ENCODE results near the gene DNAH14.

The DNAH14 gene

DNA sequence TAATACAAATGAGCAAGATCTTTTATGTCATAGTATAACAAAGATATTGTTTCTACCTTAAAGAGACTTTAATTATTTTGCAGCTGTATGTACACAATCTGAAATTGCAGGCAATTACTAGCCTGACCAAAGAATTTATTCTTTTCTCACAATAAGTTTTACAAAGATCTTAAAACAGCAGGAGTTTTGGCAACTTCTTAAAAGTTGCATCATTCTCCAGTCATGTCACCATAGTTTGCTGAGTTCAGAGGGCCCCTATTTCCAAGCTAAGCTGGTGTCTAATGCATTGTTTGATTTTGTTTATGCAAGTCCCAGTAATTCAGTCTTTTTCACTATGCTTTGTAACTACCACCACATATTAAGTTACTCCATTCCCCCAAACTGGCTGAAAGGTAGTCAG is 114.8 kb downstream of the DNAH14 start:
- Histone ChIP-seq H3K36me3 (ENCODE audit: insufficient read depth, low read length) (no peaks in the 10 kb centered on the region), H3K4me1 (ENCODE audit: insufficient read depth, low read length) (no peaks in the 10 kb centered on the region), H3K27me3 (ENCODE audit: insufficient read depth, low read length) (no peaks in the 10 kb centered on the region), H2AFZ (ENCODE audit: low read depth, low read length) (no peak overlapping the region), H3K9me3 (ENCODE audit: low read length) (no peaks in the 10 kb centered on the region), H3K4me3 (ENCODE audit: low read length) (no peak overlapping the region)

DNA sequence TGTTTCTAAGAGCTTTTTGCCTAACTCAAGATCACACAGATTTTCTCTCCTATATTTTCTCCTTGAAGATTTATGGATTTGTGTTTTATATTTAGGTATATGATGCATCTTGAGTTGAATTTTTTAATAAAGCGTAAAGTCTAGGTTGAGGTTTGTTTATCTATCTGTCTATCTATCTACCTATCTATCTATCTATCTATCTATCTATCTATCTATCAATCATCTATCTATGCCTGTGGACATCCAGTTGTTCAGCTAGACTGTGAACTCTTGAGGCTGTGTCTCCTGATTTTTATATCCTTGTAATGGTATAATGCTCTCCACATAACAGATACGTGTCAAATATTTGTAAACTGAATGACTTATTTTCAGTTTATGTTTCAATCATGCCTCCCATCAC is 120.1 kb downstream of the DNAH14 start:
- no peaks in the 10 kb centered on the region for H3K36me3 ChIP-seq (ENCODE audit: insufficient read depth, low read length)
- H3K4me1 ChIP-seq (ENCODE audit: insufficient read depth, low read length): no peaks in the 10 kb centered on the region
- H2AFZ ChIP-seq (ENCODE audit: low read depth, low read length): no peak overlapping the region
- no peaks in the 10 kb centered on the region for H3K9me3 ChIP-seq (ENCODE audit: low read length)
- no peak overlapping the region for H3K4me3 ChIP-seq (ENCODE audit: low read length)
- no peaks in the 10 kb centered on the region for H3K27me3 ChIP-seq (ENCODE audit: insufficient read depth, low read length)

- Histone ChIP-seq H3K36me3 (ENCODE audit: insufficient read depth, low read length) (no peaks in the 10 kb centered on the region), H3K4me3 (ENCODE audit: low read length) (no peak overlapping the region), H2AFZ (ENCODE audit: low read depth, low read length) (no peak overlapping the region), H3K27me3 (ENCODE audit: insufficient read depth, low read length) (no peaks in the 10 kb centered on the region), H3K4me1 (ENCODE audit: insufficient read depth, low read length) (no peaks in the 10 kb centered on the region), H3K9me3 (ENCODE audit: low read length) (no peaks in the 10 kb centered on the region)
Measured at GRCh38 chr1:225063722-225064121, 134.2 kb downstream of the DNAH14 start.

GRCh38 chr1:225070972-225071371 is 141.5 kb downstream of the DNAH14 start:
- no peaks in the 10 kb centered on the region for H3K27me3 ChIP-seq (ENCODE audit: insufficient read depth, low read length)
- H3K4me3 ChIP-seq (ENCODE audit: low read length): no peak overlapping the region
- H3K9me3 ChIP-seq (ENCODE audit: low read length): peaks cover 3% of the 10 kb centered on the region
- H3K36me3 ChIP-seq (ENCODE audit: insufficient read depth, low read length): no peaks in the 10 kb centered on the region
- no peaks in the 10 kb centered on the region for H3K4me1 ChIP-seq (ENCODE audit: insufficient read depth, low read length)
- H2AFZ ChIP-seq (ENCODE audit: low read depth, low read length): no peak overlapping the region

DNA sequence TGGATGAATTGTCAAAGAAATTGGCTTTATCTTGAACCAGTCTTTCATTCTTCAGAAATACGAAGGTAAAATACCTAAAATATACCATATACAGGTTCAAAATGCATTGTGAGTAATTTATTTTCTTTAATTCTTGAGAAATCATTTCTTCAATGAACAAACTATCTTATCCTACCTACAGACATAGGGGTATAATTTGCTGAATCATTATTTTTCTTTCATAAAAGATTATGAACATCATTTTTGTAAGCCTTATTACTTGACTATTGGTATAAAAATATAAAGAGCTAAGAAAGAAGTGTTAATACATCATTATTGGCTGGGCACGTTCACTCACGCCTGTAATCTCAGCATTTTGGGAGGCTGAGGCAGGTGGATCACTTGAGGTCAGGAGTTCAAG is 167.7 kb downstream of the DNAH14 start:
- Histone ChIP-seq H3K27me3 (ENCODE audit: insufficient read depth, low read length) (no peaks in the 10 kb centered on the region), H3K4me1 (ENCODE audit: insufficient read depth, low read length) (no peaks in the 10 kb centered on the region), H2AFZ (ENCODE audit: low read depth, low read length) (no peak overlapping the region), H3K4me3 (ENCODE audit: low read length) (no peak overlapping the region), H3K9me3 (ENCODE audit: low read length) (no peaks in the 10 kb centered on the region), H3K36me3 (ENCODE audit: insufficient read depth, low read length) (no peaks in the 10 kb centered on the region)

DNA sequence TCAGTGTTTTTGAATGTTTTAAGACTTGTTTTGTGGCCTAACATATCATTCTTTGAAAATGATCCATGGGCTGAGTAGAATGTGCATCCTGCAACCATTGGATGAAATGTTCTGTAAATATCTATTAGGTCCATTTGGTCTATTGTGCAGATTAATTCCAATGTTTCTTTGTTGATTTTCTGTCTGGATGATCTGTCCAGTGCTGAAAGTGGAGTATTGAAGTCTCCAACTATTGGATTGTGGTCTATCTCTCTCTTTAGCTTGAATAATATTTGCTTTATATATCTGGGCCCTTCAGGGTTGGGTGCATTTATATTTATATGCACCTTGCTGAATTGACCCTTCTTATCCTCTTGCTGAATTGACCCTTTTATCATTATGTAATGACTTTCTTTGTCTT is 181.5 kb downstream of the DNAH14 start:
- Histone ChIP-seq H2AFZ (ENCODE audit: low read depth, low read length) (no peak overlapping the region), H3K4me1 (ENCODE audit: insufficient read depth, low read length) (no peaks in the 10 kb centered on the region), H3K4me3 (ENCODE audit: low read length) (no peak overlapping the region), H3K9me3 (ENCODE audit: low read length) (peaks cover 2% of the 10 kb centered on the region), H3K27me3 (ENCODE audit: insufficient read depth, low read length) (no peaks in the 10 kb centered on the region), H3K36me3 (ENCODE audit: insufficient read depth, low read length) (no peaks in the 10 kb centered on the region)

DNA sequence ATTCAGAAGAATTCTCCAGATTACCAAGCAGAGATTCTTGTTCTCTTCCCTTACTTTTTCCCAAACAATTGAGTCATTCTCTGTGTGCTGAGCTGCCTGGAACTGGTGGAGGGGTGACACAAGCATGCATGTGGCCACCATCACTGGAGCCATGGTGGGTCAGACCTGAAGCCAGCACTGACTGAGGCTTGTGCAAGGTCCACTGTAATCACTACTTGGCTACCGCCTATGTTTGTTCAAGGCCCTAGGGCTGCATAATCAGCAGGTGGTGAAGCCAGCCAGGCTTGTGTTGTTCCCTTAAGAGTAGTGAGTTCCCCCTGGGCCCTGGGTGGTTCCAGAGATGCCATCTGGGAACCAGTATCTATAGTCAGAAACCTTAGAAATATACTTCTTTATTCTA is 183.8 kb downstream of the DNAH14 start:
- Histone ChIP-seq H3K4me3 (ENCODE audit: low read length) (no peak overlapping the region), H2AFZ (ENCODE audit: low read depth, low read length) (no peak overlapping the region), H3K36me3 (ENCODE audit: insufficient read depth, low read length) (no peaks in the 10 kb centered on the region), H3K4me1 (ENCODE audit: insufficient read depth, low read length) (no peaks in the 10 kb centered on the region), H3K27me3 (ENCODE audit: insufficient read depth, low read length) (no peaks in the 10 kb centered on the region), H3K9me3 (ENCODE audit: low read length) (peaks cover 2% of the 10 kb centered on the region)

GRCh38 chr1:225114354-225114990 is 185.0 kb downstream of the DNAH14 start:
- Histone ChIP-seq H3K9me3 (ENCODE audit: low read length) (peaks cover 2% of the 10 kb centered on the region), H3K27me3 (ENCODE audit: insufficient read depth, low read length) (no peaks in the 10 kb centered on the region), H3K4me3 (ENCODE audit: low read length) (no peak overlapping the region), H2AFZ (ENCODE audit: low read depth, low read length) (no peak overlapping the region), H3K36me3 (ENCODE audit: insufficient read depth, low read length) (no peaks in the 10 kb centered on the region), H3K4me1 (ENCODE audit: insufficient read depth, low read length) (no peaks in the 10 kb centered on the region)

DNA sequence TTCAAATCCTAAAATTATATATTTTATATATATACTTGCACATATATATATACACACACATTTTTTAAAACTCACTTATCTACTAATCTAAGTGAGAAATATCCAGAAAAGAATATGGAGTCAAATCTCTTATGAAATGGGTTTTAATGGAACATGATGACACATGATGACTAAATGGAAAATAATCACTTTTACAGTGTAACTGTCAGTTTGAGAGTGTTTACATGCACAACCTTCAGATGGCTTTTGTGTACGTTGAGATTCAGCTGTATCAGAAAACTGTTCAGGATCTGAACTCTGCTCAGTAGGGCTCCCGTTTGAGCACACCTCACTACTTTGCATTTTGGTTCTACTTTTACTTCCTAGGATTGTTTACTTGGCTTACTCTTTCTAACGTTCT is 189.8 kb downstream of the DNAH14 start:
- Histone ChIP-seq H3K4me1 (ENCODE audit: insufficient read depth, low read length) (no peaks in the 10 kb centered on the region), H3K27me3 (ENCODE audit: insufficient read depth, low read length) (no peaks in the 10 kb centered on the region), H3K9me3 (ENCODE audit: low read length) (no peaks in the 10 kb centered on the region), H3K36me3 (ENCODE audit: insufficient read depth, low read length) (peaks cover under 1% of the 10 kb centered on the region), H2AFZ (ENCODE audit: low read depth, low read length) (no peak overlapping the region), H3K4me3 (ENCODE audit: low read length) (no peak overlapping the region)

GRCh38 chr1:225121095-225121494 is 191.6 kb downstream of the DNAH14 start:
- Histone ChIP-seq H2AFZ (ENCODE audit: low read depth, low read length) (no peak overlapping the region), H3K9me3 (ENCODE audit: low read length) (no peaks in the 10 kb centered on the region), H3K4me1 (ENCODE audit: insufficient read depth, low read length) (no peaks in the 10 kb centered on the region), H3K36me3 (ENCODE audit: insufficient read depth, low read length) (peaks cover 6% of the 10 kb centered on the region), H3K27me3 (ENCODE audit: insufficient read depth, low read length) (no peaks in the 10 kb centered on the region), H3K4me3 (ENCODE audit: low read length) (no peak overlapping the region)

- no peaks in the 10 kb centered on the region for H3K9me3 ChIP-seq (ENCODE audit: low read length)
- H3K36me3 ChIP-seq (ENCODE audit: insufficient read depth, low read length): no peaks in the 10 kb centered on the region
- H2AFZ ChIP-seq (ENCODE audit: low read depth, low read length): no peak overlapping the region
- H3K4me1 ChIP-seq (ENCODE audit: insufficient read depth, low read length): no peaks in the 10 kb centered on the region
- no peak overlapping the region for H3K4me3 ChIP-seq (ENCODE audit: low read length)
- no peaks in the 10 kb centered on the region for H3K27me3 ChIP-seq (ENCODE audit: insufficient read depth, low read length)
Measured at GRCh38 chr1:225131869-225132268, 202.4 kb downstream of the DNAH14 start.

DNA sequence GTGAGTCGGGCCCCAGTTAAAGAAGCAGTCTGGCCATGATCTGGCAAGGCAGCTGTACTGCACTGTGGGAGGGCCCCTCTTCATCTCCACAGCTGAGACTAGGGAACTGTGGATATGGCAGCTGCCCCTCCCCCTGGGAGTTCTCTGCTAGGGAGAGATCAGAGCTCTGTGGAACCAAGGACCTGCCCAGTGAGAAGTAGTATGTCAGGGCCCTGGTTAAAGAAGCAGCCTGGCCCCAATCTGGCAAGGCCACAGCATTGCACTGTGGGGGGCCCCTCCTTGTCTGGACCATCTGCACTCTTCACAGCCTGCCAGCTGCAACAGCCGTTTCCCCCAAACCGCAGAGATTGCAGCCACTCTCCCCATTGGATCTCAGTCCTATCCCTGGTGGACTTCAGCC is 208.5 kb downstream of the DNAH14 start:
- Histone ChIP-seq H3K4me1 (ENCODE audit: insufficient read depth, low read length) (no peaks in the 10 kb centered on the region), H3K9me3 (ENCODE audit: low read length) (no peaks in the 10 kb centered on the region), H3K4me3 (ENCODE audit: low read length) (no peak overlapping the region), H3K27me3 (ENCODE audit: insufficient read depth, low read length) (no peaks in the 10 kb centered on the region), H2AFZ (ENCODE audit: low read depth, low read length) (no peak overlapping the region), H3K36me3 (ENCODE audit: insufficient read depth, low read length) (no peaks in the 10 kb centered on the region)

GRCh38 chr1:225143001-225143400 is 213.5 kb downstream of the DNAH14 start:
- no peaks in the 10 kb centered on the region for H3K27me3 ChIP-seq (ENCODE audit: insufficient read depth, low read length)
- no peaks in the 10 kb centered on the region for H3K4me1 ChIP-seq (ENCODE audit: insufficient read depth, low read length)
- no peaks in the 10 kb centered on the region for H3K36me3 ChIP-seq (ENCODE audit: insufficient read depth, low read length)
- no peak overlapping the region for H3K4me3 ChIP-seq (ENCODE audit: low read length)
- no peaks in the 10 kb centered on the region for H3K9me3 ChIP-seq (ENCODE audit: low read length)
- H2AFZ ChIP-seq (ENCODE audit: low read depth, low read length): no peak overlapping the region

DNA sequence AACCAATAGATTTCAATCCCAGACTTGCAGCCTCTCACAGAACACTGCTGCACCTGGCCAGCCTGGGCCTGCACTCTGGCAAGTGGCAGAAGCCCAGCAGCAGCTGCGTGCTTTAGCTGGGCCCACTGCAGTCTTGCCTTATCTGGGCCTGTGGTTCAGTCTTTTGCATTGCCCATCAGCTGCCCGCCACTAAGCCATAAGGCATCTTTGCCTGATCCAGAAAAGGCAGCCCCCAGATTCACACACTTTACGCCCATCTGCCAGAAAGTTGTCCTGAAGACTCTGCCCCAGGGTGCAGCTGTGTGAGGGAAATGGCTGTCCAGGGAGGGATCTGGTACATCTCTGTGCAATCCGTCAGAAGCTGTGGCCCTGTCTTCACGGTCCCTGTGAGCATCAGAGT is 217.0 kb downstream of the DNAH14 start:
- Histone ChIP-seq H3K9me3 (ENCODE audit: low read length) (no peaks in the 10 kb centered on the region), H3K27me3 (ENCODE audit: insufficient read depth, low read length) (no peaks in the 10 kb centered on the region), H3K4me3 (ENCODE audit: low read length) (no peak overlapping the region), H2AFZ (ENCODE audit: low read depth, low read length) (no peak overlapping the region), H3K4me1 (ENCODE audit: insufficient read depth, low read length) (no peaks in the 10 kb centered on the region), H3K36me3 (ENCODE audit: insufficient read depth, low read length) (no peaks in the 10 kb centered on the region)
